ENCODE data around the gene KAT8. TPM values are rescaled to one million over a fixed set of nuclear protein-coding genes. Genes with fewer than 3 reads are reported as not detected.

KAT8 gene
- total and polyA plus RNA-seq, 2 of the 13 experiments (the other 11 are each of a cell fraction or from before 2014, with no cell fraction given), result 79.0 to 84.2 TPM

DNA sequence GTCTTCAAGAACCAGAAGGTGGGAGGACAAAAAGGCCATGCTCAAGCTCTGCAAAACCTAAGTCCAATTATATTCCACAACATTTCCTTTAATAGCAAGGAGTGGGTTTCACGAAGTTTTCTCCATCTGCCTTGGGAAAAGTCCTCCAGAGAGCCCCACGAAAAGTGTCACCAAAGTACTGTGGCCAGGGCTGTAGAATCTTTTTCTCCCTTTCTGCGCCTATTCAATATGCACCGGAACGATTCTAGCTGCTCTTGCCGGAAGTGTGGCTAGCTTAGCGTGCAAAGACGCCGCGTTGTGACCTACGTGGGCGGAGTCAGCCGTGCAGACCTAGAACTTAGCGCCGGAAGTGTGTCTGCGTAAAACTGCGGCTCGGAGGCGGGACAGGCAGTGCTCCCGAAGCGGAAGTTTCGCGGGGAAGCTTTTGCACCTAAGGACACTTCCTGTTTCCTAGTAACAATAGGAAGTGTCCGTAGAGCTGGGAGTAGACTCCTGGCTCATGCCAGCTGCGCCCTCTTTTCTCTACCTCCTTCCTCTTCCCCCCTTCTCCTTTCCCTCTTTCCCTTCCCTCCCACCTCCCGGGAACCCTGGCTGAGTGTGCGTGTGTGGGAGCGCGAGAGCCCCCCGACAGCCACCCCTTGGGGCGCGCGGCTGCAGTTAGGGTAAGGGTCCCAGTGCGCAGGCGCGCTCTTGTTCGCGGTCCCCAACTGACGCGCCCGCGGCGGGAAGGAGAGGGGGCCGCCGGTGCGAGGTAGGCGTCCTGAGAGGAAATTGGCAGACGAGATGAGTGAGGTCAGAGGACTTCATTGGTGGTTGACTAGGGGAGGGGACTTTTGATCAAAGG lies 43.3 kb upstream of the KAT8 start, which contains the start of the genes ZNF646 and ZNF668 (continued):
- TF ChIP-seq ARID4A (CRISPR knock-in tag; IDR thresholded peaks at IDR 0.05; ENCODE audit: borderline replicate concordance) (peak; percentile 94), NR2F6 (IDR thresholded peaks at IDR 0.05) (no peak), NR2F6 (CRISPR knock-in tag; IDR thresholded peaks at IDR 0.05) (peak; percentile 61), ZNF672 (CRISPR knock-in tag; IDR thresholded peaks at IDR 0.05) (no peak), KDM5A (IDR thresholded peaks at IDR 0.05; ENCODE audit: borderline replicate concordance, low read length) (peak; percentile 97), SMARCC2 (IDR thresholded peaks at IDR 0.05) (no peak), TAF15 (IDR thresholded peaks at IDR 0.05; ENCODE audit: low read depth, low read length, poor library complexity, severe bottlenecking) (no peak), ZNF883 (CRISPR knock-in tag; IDR thresholded peaks at IDR 0.05; ENCODE audit: not compliant biosample characterization) (peak; percentile 96), ZNF350 (CRISPR knock-in tag; IDR thresholded peaks at IDR 0.05; ENCODE audit: borderline replicate concordance, low read depth) (peak; percentile 92), ZNF616 (CRISPR knock-in tag; IDR thresholded peaks at IDR 0.05; ENCODE audit: low read depth) (no peak), ZNF101 (CRISPR knock-in tag; IDR thresholded peaks at IDR 0.05; ENCODE audit: borderline replicate concordance, low read depth) (0 out of 2 replicates have a peak, but pooled peaks have one; percentile 62), ZBTB25 (CRISPR knock-in tag; IDR thresholded peaks at IDR 0.05) (peak; percentile 95), HNRNPK (IDR thresholded peaks at IDR 0.05; ENCODE audit: low read depth, low read length, poor library complexity, severe bottlenecking) (peak; percentile 90), ZNF704 (CRISPR knock-in tag; IDR thresholded peaks at IDR 0.05; ENCODE audit: borderline replicate concordance) (peak; percentile 35; the same call in 1 of the 2 replicates), ZNF180 (CRISPR knock-in tag; IDR thresholded peaks at IDR 0.05; ENCODE audit: borderline replicate concordance, low read depth) (no peak; the same call in 1 of the 2 replicates)
- TF ChIP-seq, protein P1, sequence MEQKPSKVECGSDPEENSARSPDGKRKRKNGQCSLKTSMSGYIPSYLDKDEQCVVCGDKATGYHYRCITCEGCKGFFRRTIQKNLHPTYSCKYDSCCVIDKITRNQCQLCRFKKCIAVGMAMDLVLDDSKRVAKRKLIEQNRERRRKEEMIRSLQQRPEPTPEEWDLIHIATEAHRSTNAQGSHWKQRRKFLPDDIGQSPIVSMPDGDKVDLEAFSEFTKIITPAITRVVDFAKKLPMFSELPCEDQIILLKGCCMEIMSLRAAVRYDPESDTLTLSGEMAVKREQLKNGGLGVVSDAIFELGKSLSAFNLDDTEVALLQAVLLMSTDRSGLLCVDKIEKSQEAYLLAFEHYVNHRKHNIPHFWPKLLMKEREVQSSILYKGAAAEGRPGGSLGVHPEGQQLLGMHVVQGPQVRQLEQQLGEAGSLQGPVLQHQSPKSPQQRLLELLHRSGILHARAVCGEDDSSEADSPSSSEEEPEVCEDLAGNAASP (CRISPR knock-in tag; IDR thresholded peaks at IDR 0.05; ENCODE audit: borderline replicate concordance), result peak; percentile 82; the same call in 1 of the 2 replicates
- TF ChIP-seq, protein P2, sequence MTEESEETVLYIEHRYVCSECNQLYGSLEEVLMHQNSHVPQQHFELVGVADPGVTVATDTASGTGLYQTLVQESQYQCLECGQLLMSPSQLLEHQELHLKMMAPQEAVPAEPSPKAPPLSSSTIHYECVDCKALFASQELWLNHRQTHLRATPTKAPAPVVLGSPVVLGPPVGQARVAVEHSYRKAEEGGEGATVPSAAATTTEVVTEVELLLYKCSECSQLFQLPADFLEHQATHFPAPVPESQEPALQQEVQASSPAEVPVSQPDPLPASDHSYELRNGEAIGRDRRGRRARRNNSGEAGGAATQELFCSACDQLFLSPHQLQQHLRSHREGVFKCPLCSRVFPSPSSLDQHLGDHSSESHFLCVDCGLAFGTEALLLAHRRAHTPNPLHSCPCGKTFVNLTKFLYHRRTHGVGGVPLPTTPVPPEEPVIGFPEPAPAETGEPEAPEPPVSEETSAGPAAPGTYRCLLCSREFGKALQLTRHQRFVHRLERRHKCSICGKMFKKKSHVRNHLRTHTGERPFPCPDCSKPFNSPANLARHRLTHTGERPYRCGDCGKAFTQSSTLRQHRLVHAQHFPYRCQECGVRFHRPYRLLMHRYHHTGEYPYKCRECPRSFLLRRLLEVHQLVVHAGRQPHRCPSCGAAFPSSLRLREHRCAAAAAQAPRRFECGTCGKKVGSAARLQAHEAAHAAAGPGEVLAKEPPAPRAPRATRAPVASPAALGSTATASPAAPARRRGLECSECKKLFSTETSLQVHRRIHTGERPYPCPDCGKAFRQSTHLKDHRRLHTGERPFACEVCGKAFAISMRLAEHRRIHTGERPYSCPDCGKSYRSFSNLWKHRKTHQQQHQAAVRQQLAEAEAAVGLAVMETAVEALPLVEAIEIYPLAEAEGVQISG (CRISPR knock-in tag; IDR thresholded peaks at IDR 0.05), result peak; percentile 96

Measured in HepG2 (cell line).